IMR-90 (cell line): ENCODE measurements around the gene FBXL5. TPM values are rescaled to one million over a fixed set of nuclear protein-coding genes. Genes with fewer than 3 reads are reported as not detected.

Source experiments
- ATAC-seq: fragments of 200-7000 bp; cut with Tn5 transposase; 2 replicates; pipeline ENCODE4 v1.9.1; 2020; ENCODE audit warnings: low read depth, mild to moderate bottlenecking, moderate library complexity
- BruUV-seq: library from RNA; stranded (reverse); fragments of 400-500 nt; replicated peaks from 2 replicates; lab custom pipeline; 2021; lab: Mats Ljungman, UMichigan
- CTCF ChIA-PET: fragments of 300-600 bp; formaldehyde crosslinking; extraction: SDS; loops from one replicate; lab custom pipeline; 2021; ENCODE audit warnings: antibody characterized with exemption; lab: Yijun Ruan, JAX
- POLR2A ChIA-PET: fragments of 300-600 bp; sonication (Branson Sonifier 250); formaldehyde crosslinking; loops from one replicate; lab custom pipeline; 2022; ENCODE audit warnings: antibody characterized with exemption; ENCODE audit not compliant: unreplicated experiment; lab: Charles Lee
- DNase-seq: peaks from one replicate; pipeline ENCODE4 v3.0.0; 2013
- H2AFZ ChIP-seq: replicated peaks from 2 replicates; pipeline ENCODE3; 2013; ENCODE audit warnings: low read length, mild to moderate bottlenecking; ENCODE audit not compliant: poor library complexity
- H2AK5ac ChIP-seq: 2 replicates; pipeline ENCODE4 v1.6.1; 2013; ENCODE audit warnings: low read depth, low read length, inconsistent platforms
- H2AK9ac ChIP-seq: replicated peaks from 2 replicates; pipeline ENCODE3; 2013; ENCODE audit warnings: mild to moderate bottlenecking, low read depth, low read length, moderate library complexity; ENCODE audit not compliant: poor library complexity
- H2BK120ac ChIP-seq: 2 replicates; pipeline ENCODE4 v1.6.1; 2013; ENCODE audit warnings: low read depth, low read length, inconsistent platforms
- H2BK15ac ChIP-seq: 3 replicates; pipeline ENCODE4 v1.6.1; 2013; ENCODE audit warnings: low read depth, low read length, inconsistent platforms
- H2BK20ac ChIP-seq: 2 replicates; pipeline ENCODE4 v1.6.1; 2013; ENCODE audit warnings: low read depth, mild to moderate bottlenecking, inconsistent platforms, low read length, moderate library complexity
- H2BK5ac ChIP-seq: 2 replicates; pipeline ENCODE4 v1.6.1; 2013; ENCODE audit warnings: mild to moderate bottlenecking, low read depth, low read length, inconsistent platforms; ENCODE audit not compliant: poor library complexity, severe bottlenecking
- H3K14ac ChIP-seq: replicated peaks from 2 replicates; pipeline ENCODE4 v1.6.1; 2013; ENCODE audit warnings: low read depth, low read length, inconsistent platforms
- H3K18ac ChIP-seq: 2 replicates; pipeline ENCODE4 v1.6.1; 2013; ENCODE audit warnings: low read depth, low read length, control low read depth
- H3K23ac ChIP-seq: 2 replicates; pipeline ENCODE4 v1.6.1; 2013; ENCODE audit warnings: low read depth, low read length, inconsistent platforms
- H3K27ac ChIP-seq: 2 replicates; pipeline ENCODE4 v1.5.1; 2013; ENCODE audit warnings: mild to moderate bottlenecking, control low read depth, low read length; ENCODE audit not compliant: insufficient read depth
- H3K27me3 ChIP-seq: 2 replicates; pipeline ENCODE4 v1.6.1; 2013; ENCODE audit warnings: low read length; ENCODE audit not compliant: control insufficient read depth, insufficient read depth
- H3K36me3 ChIP-seq: 2 replicates; pipeline ENCODE4 v1.6.1; 2013; ENCODE audit warnings: low read length, mixed read lengths; ENCODE audit not compliant: control insufficient read depth, insufficient read depth
- H3K4ac ChIP-seq: 2 replicates; pipeline ENCODE4 v1.6.1; 2013; ENCODE audit warnings: low read depth, low read length, inconsistent platforms
- H3K4me1 ChIP-seq: 2 replicates; pipeline ENCODE4 v1.6.1; 2013; ENCODE audit warnings: low read length, mixed read lengths; ENCODE audit not compliant: control insufficient read depth, insufficient read depth
- H3K4me2 ChIP-seq: 2 replicates; pipeline ENCODE4 v1.6.1; 2013; ENCODE audit warnings: low read depth, mild to moderate bottlenecking, control low read depth, low read length, moderate library complexity
- H3K4me3 ChIP-seq: 2 replicates; pipeline ENCODE4 v1.5.1; 2013; ENCODE audit warnings: low read depth, mild to moderate bottlenecking, control low read depth, low read length, moderate library complexity; ENCODE audit not compliant: insufficient read depth
- H3K56ac ChIP-seq: 2 replicates; pipeline ENCODE4 v1.6.1; 2013; ENCODE audit warnings: low read length, inconsistent platforms; ENCODE audit not compliant: insufficient read depth; ENCODE audit errors: extremely low read depth
- H3K79me1 ChIP-seq, 2 experiments: 2 replicates each; pipeline ENCODE4 v1.6.1; 2013; ENCODE audit warnings: low read length in 2 of 2, inconsistent platforms in 1 of 2, low read depth in 1 of 2
- H3K9ac ChIP-seq: 2 replicates; pipeline ENCODE4 v1.6.1; 2013; ENCODE audit warnings: low read depth, low read length, control low read depth
- H3K9me1 ChIP-seq: 2 replicates; pipeline ENCODE4 v1.6.1; 2013; ENCODE audit warnings: low read length, inconsistent platforms; ENCODE audit not compliant: insufficient read depth
- H3K9me3 ChIP-seq: 2 replicates; pipeline ENCODE4 v1.6.1; 2013; ENCODE audit warnings: low read length; ENCODE audit not compliant: control insufficient read depth, insufficient read depth
- H4K20me1 ChIP-seq: 2 replicates; pipeline ENCODE4 v1.6.1; 2013; ENCODE audit warnings: low read length, inconsistent platforms; ENCODE audit not compliant: insufficient read depth
- H4K5ac ChIP-seq: 2 replicates; pipeline ENCODE4 v1.6.1; 2013; ENCODE audit warnings: mild to moderate bottlenecking, low read depth, low read length, control low read depth
- H4K8ac ChIP-seq, 2 experiments: 2 replicates each; pipeline ENCODE4 v1.6.1; 2013; ENCODE audit warnings: low read depth in 2 of 2, low read length in 2 of 2, control low read depth in 1 of 2, inconsistent platforms in 1 of 2
- H4K91ac ChIP-seq: 2 replicates; pipeline ENCODE4 v1.6.1; 2013; ENCODE audit warnings: low read depth, low read length, inconsistent platforms; ENCODE audit not compliant: insufficient read depth
- BHLHE40 ChIP-seq: fragments of 150-350 bp; IDR thresholded peaks from 2 replicates; pipeline ENCODE4 v1.6.1; 2016; ENCODE audit warnings: mild to moderate bottlenecking, low read depth, low read length
- CEBPB ChIP-seq: IDR thresholded peaks from 2 replicates; pipeline ENCODE4 v1.6.1; 2012; ENCODE audit warnings: low read depth, low read length, improper control_type of control experiment
- CHD1 ChIP-seq: IDR thresholded peaks from 2 replicates; pipeline ENCODE4 v1.6.1; 2012; ENCODE audit warnings: low read depth, low read length, improper control_type of control experiment
- CTCF ChIP-seq: conservative IDR thresholded peaks from 2 replicates; pipeline ENCODE4 v1.5.1; 2012; ENCODE audit warnings: mild to moderate bottlenecking, low read depth, low read length, improper control_type of control experiment
- ELK1 ChIP-seq: fragments of 150-350 bp; IDR thresholded peaks from 2 replicates; pipeline ENCODE4 v1.6.1; 2016; ENCODE audit warnings: low read depth, mild to moderate bottlenecking, low read length, moderate library complexity, borderline replicate concordance
- FOS ChIP-seq: fragments of 150-350 bp; IDR thresholded peaks from 2 replicates; pipeline ENCODE4 v1.6.1; 2016; ENCODE audit warnings: low read depth, low read length
- MAFK ChIP-seq: IDR thresholded peaks from 2 replicates; pipeline ENCODE4 v1.6.1; 2012; ENCODE audit warnings: low read depth, low read length, improper control_type of control experiment
- MAZ ChIP-seq: IDR thresholded peaks from 2 replicates; pipeline ENCODE4 v1.6.1; 2012; ENCODE audit warnings: low read depth, mild to moderate bottlenecking, low read length, improper control_type of control experiment, moderate library complexity, borderline replicate concordance
- MXI1 ChIP-seq: IDR thresholded peaks from 2 replicates; pipeline ENCODE4 v1.6.1; 2012; ENCODE audit warnings: low read depth, mild to moderate bottlenecking, low read length, moderate library complexity, borderline replicate concordance
- NFE2L2 ChIP-seq: fragments of 150-350 bp; IDR thresholded peaks from 2 replicates; pipeline ENCODE4 v1.6.1; 2016; ENCODE audit warnings: low read depth, mild to moderate bottlenecking, low read length
- POLR2A ChIP-seq: IDR thresholded peaks from 2 replicates; pipeline ENCODE4 v1.6.1; 2012; ENCODE audit warnings: mild to moderate bottlenecking, low read depth, low read length
- RAD21 ChIP-seq: IDR thresholded peaks from 2 replicates; pipeline ENCODE4 v1.6.1; 2012; ENCODE audit warnings: low read length, improper control_type of control experiment
- RCOR1 ChIP-seq: IDR thresholded peaks from 2 replicates; pipeline ENCODE4 v1.6.1; 2012; ENCODE audit warnings: mild to moderate bottlenecking, low read length, improper control_type of control experiment; ENCODE audit not compliant: insufficient replicate concordance
- RFX5 ChIP-seq: IDR thresholded peaks from 2 replicates; pipeline ENCODE4 v1.8.0; 2012; ENCODE audit warnings: low read depth, mild to moderate bottlenecking, low read length, moderate library complexity
- SMC3 ChIP-seq: fragments of 150-350 bp; IDR thresholded peaks from 2 replicates; pipeline ENCODE4 v1.6.1; 2016; ENCODE audit warnings: low read depth, mild to moderate bottlenecking, antibody characterized with exemption, low read length, moderate library complexity
- USF2 ChIP-seq: fragments of 150-350 bp; IDR thresholded peaks from 2 replicates; pipeline ENCODE4 v1.6.1; 2017; ENCODE audit warnings: mild to moderate bottlenecking, antibody characterized with exemption, low read length, low read depth
- WGBS, 2 experiments: methylation state at CpG; one replicate each; pipeline versions ENCODE4 v1.1.5 to v1.1.7; 2013; ENCODE audit warnings: missing lambda C conversion rate in 2 of 2; ENCODE audit not compliant: insufficient read length in 1 of 2; ENCODE audit errors: extremely low coverage in 2 of 2; 5-methylcytosine and 5-hydroxymethylcytosine counted together
- dilution Hi-C: fragments of 300-500 bp; cut with HindIII; formaldehyde crosslinking; loops from one replicate; pipeline ENCODE4 v1.14.3; 2018; ENCODE audit warnings: low sequenced_read_pairs; ENCODE audit not compliant: unreplicated experiment
- in situ Hi-C: fragments of 300-500 bp; cut with MboI; formaldehyde crosslinking; loops from 3 replicates; pipeline ENCODE4 v1.14.3; 2019; ENCODE audit warnings: low sequenced_read_pairs, inconsistent platforms, mixed read lengths
- intact Hi-C: fragments of 100-400 bp; cut with micrococcal nuclease; formaldehyde crosslinking; loops from 2 replicates; pipeline ENCODE4 v1.10.0; 2022
- polyA plus RNA-seq, 3 experiments: library from polyadenylated mRNA; depleted of rRNA; stranded (reverse); fragments of >200 nt; gene quantifications; 2 replicates each; pipeline ENCODE4 v1.2.3, GENCODE V29; 2012; ENCODE audit warnings: low replicate concordance in 1 of 3
- total RNA-seq: library from RNA; depleted of rRNA; stranded (reverse); fragments of >200 nt; gene quantifications from 2 replicates; pipeline ENCODE4 v1.2.3, GENCODE V29; 2012

The FBXL5 gene
- total and polyA plus RNA-seq, 2 of the 4 experiments (the other 2 are of a cell fraction), result 20.3 to 62.6 TPM

- Histone ChIP-seq H3K4me1 (peaks cover 8% of the 10 kb centered on the region), H3K4me2 (no peak overlapping the region)
- dilution Hi-C loops, result no loop called here
Observed at GRCh38 chr4:15688051-15688450, 32.9 kb upstream of the FBXL5 start.

More at GRCh38 chr4:15688051-15688450, 32.9 kb upstream of the FBXL5 start:
- Histone ChIP-seq H2BK15ac (no peak overlapping the region), H3K27ac (no peak overlapping the region), H4K91ac (no peak overlapping the region), H3K9ac (no peak overlapping the region), H2BK5ac (no peak overlapping the region), H3K14ac (no peak overlapping the region), H3K79me1 (peaks cover 18 to 38% of the 10 kb centered on the region in 2 experiments), H3K9me3 (no peaks in the 10 kb centered on the region), H3K27me3 (no peaks in the 10 kb centered on the region), H2BK120ac (no peak overlapping the region), H2AK5ac (no peak overlapping the region), H3K23ac (no peak overlapping the region), H4K8ac (no peak overlapping the region), H3K56ac (no peak overlapping the region), H4K20me1 (no peaks in the 10 kb centered on the region), H2BK20ac (no peak overlapping the region), H2AFZ (no peak overlapping the region), H4K5ac (no peak overlapping the region), H3K4ac (no peak overlapping the region), H3K4me3 (no peak overlapping the region), H3K18ac (no peak overlapping the region), H2AK9ac (no peak overlapping the region), H3K9me1 (peaks cover 2% of the 10 kb centered on the region; the same call in 1 of the 2 replicates), H3K36me3 (peaks cover 6% of the 10 kb centered on the region)
- intact Hi-C loops (no loop called here), in situ Hi-C loops (loop anchor here (25.0 kb wide), 1 partner anchor 676 kb away; the partner anchor contains the start of gene CPEB2)
- DNase-seq (no peak), ATAC-seq (no peak)
- TF ChIP-seq CHD1, result no peak
- TF ChIP-seq NFE2L2, result no peak
- no peak for TF ChIP-seq CTCF
- TF ChIP-seq RCOR1, result no peak
- TF ChIP-seq MAFK, result no peak
- TF ChIP-seq POLR2A, result no peak
- TF ChIP-seq RAD21, result no peak
- no peak for TF ChIP-seq MAZ
- TF ChIP-seq FOS, result no peak
- TF ChIP-seq CEBPB, result no peak
- TF ChIP-seq MXI1, result no peak
- TF ChIP-seq RFX5, result no peak
- TF ChIP-seq BHLHE40, result no peak
- TF ChIP-seq ELK1, result no peak
- TF ChIP-seq USF2, result no peak
- no peak for TF ChIP-seq SMC3
- WGBS, 2 experiments, result no CpG with 5 or more reads among the region's 5 CpGs
- ChIA-PET CTCF (no interaction called here), POLR2A (interaction anchor here (0.6 kb wide), 1 partner anchor 685 kb away, joined by 3 read pairs; no protein-coding TSS in a partner anchor)
- no TSS peak for BruUV-seq
